ENCODE data around the gene FAM89B.

GRCh38 chr11:65580756-65581155 lies 8.4 kb downstream of the FAM89B start:
- TF ChIP-seq POLR2A (IDR thresholded peaks at IDR 0.05) (no peak), CTCF (IDR thresholded peaks at IDR 0.05) (no peak)
